Cardiac septum (tissue), 1 donor: ENCODE results near the gene RBPJL. TPM values are rescaled to one million over a fixed set of nuclear protein-coding genes. Genes with fewer than 3 reads are reported as not detected.

Experiments used
- DNase-seq: peaks from one replicate; pipeline ENCODE4 v3.0.0-alpha.2; 2020; ENCODE audit warnings: low spot score
- intact Hi-C: fragments of 100-400 bp; cut with DNase I; formaldehyde crosslinking; loops from one replicate; pipeline ENCODE4 v1.14.0; 2022
- total RNA-seq: library from RNA; stranded (reverse); fragmentation: NEBNext Ultra II Directional; extraction: Animal tissue kit (Norgen Biotek cat#: 25700); gene quantifications from one replicate; pipeline ENCODE4 v1.2.1, GENCODE V29; 2021
- donor health status: DM: no; HTN: no; CAD: no.

The RBPJL gene
- total RNA-seq, 1 donor from 2014 or later = not detected

- intact Hi-C loops = loop anchor here (5.0 kb wide), 1 partner anchor 250 kb away; no protein-coding TSS in a partner anchor
- no peak for DNase-seq
Observed at GRCh38 chr20:45292343-45292742, 14.3 kb upstream of the RBPJL start.

DNA sequence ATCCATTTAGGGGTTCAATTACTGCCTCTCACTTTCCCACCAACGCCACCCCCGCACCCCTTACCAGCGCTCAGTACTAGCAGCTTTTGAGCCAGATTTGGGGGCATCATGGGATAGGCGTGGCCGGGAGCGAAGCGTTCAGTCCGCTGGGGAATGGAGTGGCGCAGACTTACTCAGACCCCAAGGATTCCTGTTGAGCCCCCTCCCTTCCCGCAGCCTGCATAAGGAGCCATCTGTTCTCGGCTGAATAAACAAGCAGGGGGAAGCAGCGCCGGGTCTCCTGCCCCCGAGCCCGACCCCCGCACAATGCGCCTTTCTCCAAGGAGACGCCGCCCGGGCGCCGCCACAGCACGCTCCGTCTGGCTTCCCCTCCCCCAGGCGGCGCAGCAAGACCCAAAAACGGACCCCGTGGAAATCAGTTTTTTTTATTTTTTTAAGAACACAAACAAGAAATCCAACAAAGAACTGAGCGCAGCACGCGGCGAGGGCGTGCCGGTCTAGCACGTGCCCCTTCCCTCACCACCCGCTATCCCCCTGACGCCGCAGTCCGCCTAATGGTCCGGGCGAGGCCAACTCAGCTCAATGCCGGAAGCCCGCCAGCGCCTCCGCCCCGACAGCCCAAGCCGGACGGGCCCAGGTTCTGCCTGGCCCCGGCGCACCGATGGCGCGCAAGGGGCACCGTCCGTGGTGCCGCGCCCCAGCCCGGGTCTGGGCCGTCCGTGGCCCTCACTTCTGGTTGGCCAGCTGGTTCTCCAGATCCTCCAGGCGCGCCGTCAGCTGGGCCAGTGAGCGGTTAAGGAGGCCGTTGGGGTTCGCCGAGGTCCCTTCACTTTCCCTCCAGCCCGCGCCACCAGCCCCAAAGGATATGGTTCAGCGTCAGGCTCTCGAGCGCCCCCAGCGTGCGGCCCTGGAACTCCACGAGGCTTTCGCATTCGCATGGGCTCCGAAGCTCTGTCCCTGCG is 13.3 kb upstream of the RBPJL start:
- intact Hi-C loops = loop anchor here (5.0 kb wide), 1 partner anchor 251 kb away; no protein-coding TSS in a partner anchor
- DNase-seq = peak; percentile 94

GRCh38 chr20:45294003-45294368 is 12.7 kb upstream of the RBPJL start:
- no peak for DNase-seq
- intact Hi-C loops = loop anchor here (5.0 kb wide), 1 partner anchor 252 kb away; no protein-coding TSS in a partner anchor

DNA sequence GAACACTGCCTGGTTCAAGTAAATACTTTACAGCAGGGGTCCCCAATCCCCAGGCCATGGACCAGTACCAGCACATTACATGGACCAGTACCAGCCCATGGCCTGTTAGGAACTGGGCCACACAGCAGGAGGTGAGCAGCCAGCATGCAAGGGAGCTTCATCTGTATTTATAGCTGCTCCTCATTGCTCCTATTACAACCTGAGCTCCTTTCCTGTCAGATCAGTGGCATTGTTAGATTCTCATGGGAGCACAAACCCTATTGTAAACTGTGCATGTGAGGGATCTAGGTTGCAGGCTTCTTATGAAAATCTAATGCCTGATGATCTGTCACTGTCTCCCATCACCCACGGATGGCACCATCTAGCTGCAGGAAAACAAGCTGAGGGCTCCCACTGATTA is 12.0 kb upstream of the RBPJL start:
- DNase-seq = no peak
- intact Hi-C loops = loop anchor here (5.0 kb wide), 1 partner anchor 252 kb away; no protein-coding TSS in a partner anchor

DNA sequence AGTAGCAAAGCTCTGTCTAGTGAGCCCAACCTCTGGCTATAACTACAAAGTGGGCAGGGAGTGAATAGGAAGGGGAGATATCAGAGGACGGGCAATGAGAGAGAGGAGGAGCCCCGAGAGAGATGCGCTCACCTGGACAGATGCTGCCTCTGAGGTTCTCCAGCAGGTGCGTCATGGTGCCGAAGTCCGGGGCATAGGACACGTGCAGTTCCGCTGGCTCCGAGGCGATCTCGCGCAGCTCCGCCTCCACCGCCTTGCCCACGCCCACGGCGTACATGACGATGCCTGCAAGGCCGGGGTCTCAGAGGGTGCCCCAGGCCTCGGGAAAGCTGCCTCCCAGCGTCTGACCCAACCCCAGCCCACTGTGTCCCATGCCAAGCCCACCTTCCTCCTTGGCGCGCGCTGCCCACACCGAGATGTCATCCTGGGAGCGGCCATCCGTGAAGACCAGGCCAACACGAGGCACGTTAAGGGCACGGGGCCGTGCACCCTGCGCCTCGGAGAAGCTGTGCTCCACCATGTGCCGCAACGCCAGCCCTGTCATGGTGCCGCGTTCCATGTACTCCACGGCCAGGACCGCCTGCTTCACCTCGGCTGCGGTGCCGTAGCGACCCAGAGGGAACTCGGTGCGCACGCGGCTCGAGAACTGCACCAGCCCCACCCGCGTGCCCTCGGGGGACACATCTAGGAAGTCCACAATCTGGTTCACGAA is 8.7 kb upstream of the RBPJL start:
- intact Hi-C loops = no loop called here
- no peak for DNase-seq

DNA sequence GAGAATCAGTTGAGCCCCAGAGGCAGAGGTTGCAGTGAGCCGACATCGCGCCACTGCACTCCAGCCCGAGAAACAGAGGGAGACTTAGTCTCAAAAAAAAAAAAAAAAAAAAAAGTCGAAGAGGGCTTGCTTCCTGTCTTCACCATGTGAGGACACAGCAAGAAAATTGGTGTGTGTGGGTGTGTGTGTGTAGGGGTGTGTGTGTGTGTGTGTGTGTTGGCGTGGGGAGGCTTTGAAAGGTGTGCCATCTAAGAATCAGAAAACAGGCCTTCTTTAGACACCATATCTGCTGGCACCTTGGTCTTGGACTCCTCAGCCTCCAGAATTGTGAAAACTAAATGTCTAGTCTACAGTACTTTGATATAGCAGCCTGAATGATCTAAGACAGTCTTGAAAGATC is 6.9 kb upstream of the RBPJL start:
- no peak for DNase-seq
- intact Hi-C loops = no loop called here

- DNase-seq = no peak
- intact Hi-C loops = no loop called here
Observed at GRCh38 chr20:45300961-45301360, 5.7 kb upstream of the RBPJL start.

GRCh38 chr20:45301824-45302271 is 4.8 kb upstream of the RBPJL start:
- intact Hi-C loops = no loop called here
- DNase-seq = no peak

GRCh38 chr20:45303586-45304463 is 2.8 kb upstream of the RBPJL start:
- no peak for DNase-seq
- intact Hi-C loops = no loop called here

DNA sequence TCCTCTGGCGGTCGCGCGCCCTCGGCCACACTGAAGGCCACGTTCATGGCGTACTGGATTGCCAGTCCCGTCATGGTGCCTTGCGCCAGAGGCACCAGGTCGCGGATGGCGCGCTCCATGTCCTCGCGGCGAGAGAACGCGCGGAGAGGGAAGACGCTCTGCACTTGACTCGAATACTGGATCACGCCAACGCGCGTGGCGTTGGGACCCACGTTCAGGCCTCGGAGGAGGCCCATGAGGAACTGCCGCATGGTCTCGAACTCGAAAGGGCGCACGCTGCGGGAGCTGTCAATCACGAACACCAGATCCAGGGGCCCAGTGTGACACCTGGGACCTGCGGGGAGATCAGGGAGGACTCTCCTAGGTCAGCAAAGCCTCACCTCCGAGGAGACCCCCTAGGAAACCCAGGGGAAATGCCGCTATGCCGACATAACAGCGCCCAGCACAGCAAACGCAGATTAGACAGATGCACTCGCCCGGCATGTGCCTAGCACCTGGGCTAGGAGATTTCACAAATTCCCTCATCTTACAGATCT is 2.1 kb upstream of the RBPJL start:
- intact Hi-C loops = no loop called here
- DNase-seq = no peak

DNA sequence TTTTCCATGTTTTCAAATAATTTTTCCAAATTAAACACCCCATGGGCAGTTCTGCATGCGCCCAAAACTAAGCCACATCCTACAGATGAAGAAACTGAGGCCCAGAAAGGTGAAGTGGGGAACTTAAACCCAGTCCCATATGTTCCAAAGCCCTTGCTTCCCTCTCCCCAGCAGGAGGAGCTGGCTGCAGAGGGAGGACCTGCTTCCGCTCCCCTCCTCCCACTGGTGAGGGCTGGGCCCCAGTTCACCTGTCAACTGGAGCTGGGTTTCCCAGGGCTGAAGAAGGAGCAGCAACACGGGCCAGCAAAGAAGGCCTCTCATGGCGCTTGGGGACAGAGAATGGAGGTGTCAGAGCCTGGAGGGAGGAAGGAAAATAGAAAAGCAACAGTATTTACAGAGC is 1.4 kb upstream of the RBPJL start:
- intact Hi-C loops = no loop called here
- DNase-seq = no peak

GRCh38 chr20:45307076-45307640 is 518 bp downstream of the RBPJL start:
- no peak for DNase-seq
- intact Hi-C loops = no loop called here

GRCh38 chr20:45308117-45308778 is 1.6 kb downstream of the RBPJL start, which contains the start of gene MATN4:
MATN4 (minus strand) TSS chr20:45308299; CDS start chr20:45305582, 2,717 bp downstream.
- intact Hi-C loops = no loop called here
- no peak for DNase-seq

DNA sequence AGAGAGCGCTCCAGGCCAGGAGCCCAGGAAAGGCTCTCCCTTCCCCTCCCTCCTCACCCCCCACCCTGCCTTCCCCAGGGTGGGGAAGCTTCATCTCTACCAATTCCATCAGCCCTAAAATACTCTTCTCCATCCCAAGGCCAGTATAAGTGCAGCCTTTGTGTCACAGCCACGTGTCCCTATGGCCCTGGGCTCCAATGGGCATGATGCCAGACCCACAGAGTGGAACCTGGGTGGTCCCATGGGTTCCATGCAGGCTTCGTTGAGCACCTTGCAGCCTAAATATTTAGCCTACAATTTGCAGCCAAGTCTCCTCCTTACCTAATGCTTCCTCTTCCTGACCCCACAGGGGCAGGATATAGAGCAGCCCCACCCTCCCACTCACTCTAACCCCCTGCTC is 2.4 kb downstream of the RBPJL start:
- DNase-seq = no peak

DNA sequence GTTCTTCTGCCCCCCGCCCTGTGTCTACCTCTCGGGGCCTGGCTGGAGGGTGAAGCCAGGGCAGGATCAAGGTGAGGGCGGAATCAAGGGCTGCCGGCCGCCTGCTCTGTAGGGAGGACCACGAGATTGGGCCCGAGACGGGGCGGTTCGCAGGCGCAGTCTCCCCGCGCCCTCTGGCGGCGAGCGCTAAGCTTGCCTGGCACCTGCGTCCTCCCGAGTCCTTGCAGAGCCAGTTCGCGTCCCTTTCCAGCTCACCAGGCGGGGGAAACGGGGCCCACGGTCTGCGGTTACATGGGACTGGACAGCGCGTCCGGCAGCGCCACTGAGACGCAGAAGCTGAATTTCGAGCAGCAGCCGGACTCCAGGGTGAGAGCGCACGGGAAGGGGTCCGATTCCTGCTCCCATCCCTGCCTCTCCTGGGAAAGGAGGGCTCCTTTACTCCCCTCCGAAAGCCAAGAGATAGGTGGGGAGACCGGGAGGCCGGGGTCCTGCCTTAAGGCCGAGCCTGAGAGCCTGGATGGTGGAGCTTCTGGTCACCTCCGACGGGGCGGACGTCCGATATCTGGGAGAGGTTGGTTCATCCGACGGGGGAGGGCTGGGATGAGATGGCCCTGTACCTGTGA is 5.1 kb downstream of the RBPJL start:
- DNase-seq = no peak
- intact Hi-C loops = no loop called here

More for the DNA sequence above, 2.4 kb downstream of the RBPJL start:
- intact Hi-C loops = no loop called here

GRCh38 chr20:45312241-45312640 is 5.6 kb downstream of the RBPJL start:
- intact Hi-C loops = no loop called here
- no peak for DNase-seq

DNA sequence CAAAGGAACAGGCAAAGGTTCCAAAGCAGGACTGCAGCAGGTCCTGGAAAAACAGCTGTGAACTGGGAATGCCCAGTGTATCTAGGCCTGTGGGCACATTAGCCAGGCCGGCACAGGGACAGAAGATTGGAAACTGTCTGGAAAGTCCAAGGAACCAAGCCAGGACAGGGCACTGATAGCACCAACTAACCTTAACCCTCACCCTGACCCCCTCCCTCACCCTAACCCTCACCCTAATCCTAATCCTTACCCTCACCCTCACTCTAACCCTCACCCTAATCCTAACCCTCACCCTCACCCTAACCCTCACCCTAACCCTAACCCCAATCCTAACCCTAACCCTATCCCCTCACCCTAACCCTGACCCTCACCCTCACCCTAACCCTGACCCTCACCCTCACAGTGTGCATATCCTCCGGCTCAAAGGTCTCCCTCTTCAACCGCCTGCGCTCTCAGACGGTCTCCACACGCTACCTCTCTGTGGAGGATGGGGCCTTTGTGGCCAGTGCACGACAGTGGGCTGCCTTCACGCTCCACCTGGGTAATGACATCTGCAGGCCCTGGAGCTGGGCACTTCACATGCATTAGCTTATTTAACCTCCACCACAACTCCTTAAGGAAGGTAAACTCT is 6.5 kb downstream of the RBPJL start:
- no peak for DNase-seq
- intact Hi-C loops = no loop called here
